GM13977 (cell line): ENCODE results near the gene DYNLT1.
"Not testable (repeated sequence)": the region's sequence is repeated elsewhere in the genome, so short reads cannot be mapped to it uniquely, and the experiment has no call there.

Experiments
- DNase-seq: peaks from one replicate; pipeline ENCODE4 v3.0.0; 2012; ENCODE audit warnings: low spot score
- CTCF ChIP-seq: IDR thresholded peaks from 2 replicates; pipeline ENCODE4 v1.5.1; 2012; ENCODE audit warnings: mild to moderate bottlenecking, control low read depth; ENCODE audit not compliant: insufficient read depth; ENCODE audit errors: extremely low read depth, missing control alignments
- in situ Hi-C: fragments of 300-500 bp; cut with MboI; formaldehyde crosslinking; loops from one replicate; pipeline ENCODE4 v1.12.0; 2022; ENCODE audit warnings: low sequenced_read_pairs, low pct_unique_long_range_greater_than_20kb, mixed read lengths, inconsistent platforms; ENCODE audit not compliant: unreplicated experiment

The DYNLT1 gene

GRCh38 chr6:158662954-158663624, 18.5 kb upstream of the DYNLT1 start:
- in situ Hi-C loops, result no loop called here
- no peak for DNase-seq
- TF ChIP-seq CTCF, result no peak

GRCh38 chr6:158662607-158662953, 18.0 kb upstream of the DYNLT1 start:
- in situ Hi-C loops, result no loop called here
- no peak for DNase-seq
- TF ChIP-seq CTCF, result no peak

GRCh38 chr6:158661156-158661685, 16.7 kb upstream of the DYNLT1 start:
- TF ChIP-seq CTCF, result no peak
- in situ Hi-C loops, result no loop called here
- DNase-seq, result no peak

- TF ChIP-seq CTCF, result peak; percentile 60
- in situ Hi-C loops, result no loop called here
- peak; percentile 54 for DNase-seq
These were observed 15.8 kb upstream of the DYNLT1 start for GRCh38 chr6:158660333-158660754.

- in situ Hi-C loops, DNase-seq: not testable (repeated sequence)
These were observed 12.4 kb upstream of the DYNLT1 start for GRCh38 chr6:158656986-158657385.

- in situ Hi-C loops, result no loop called here
- no peak for DNase-seq
- TF ChIP-seq CTCF, result no peak
These were observed 11.3 kb upstream of the DYNLT1 start for GRCh38 chr6:158655569-158656450.

GRCh38 chr6:158654960-158655489, 10.5 kb upstream of the DYNLT1 start:
- no peak for DNase-seq
- in situ Hi-C loops, result no loop called here

More at GRCh38 chr6:158654960-158655489, 10.5 kb upstream of the DYNLT1 start:
- TF ChIP-seq CTCF, result no peak
